ENCODE measurements around the gene GNG14.

DNA sequence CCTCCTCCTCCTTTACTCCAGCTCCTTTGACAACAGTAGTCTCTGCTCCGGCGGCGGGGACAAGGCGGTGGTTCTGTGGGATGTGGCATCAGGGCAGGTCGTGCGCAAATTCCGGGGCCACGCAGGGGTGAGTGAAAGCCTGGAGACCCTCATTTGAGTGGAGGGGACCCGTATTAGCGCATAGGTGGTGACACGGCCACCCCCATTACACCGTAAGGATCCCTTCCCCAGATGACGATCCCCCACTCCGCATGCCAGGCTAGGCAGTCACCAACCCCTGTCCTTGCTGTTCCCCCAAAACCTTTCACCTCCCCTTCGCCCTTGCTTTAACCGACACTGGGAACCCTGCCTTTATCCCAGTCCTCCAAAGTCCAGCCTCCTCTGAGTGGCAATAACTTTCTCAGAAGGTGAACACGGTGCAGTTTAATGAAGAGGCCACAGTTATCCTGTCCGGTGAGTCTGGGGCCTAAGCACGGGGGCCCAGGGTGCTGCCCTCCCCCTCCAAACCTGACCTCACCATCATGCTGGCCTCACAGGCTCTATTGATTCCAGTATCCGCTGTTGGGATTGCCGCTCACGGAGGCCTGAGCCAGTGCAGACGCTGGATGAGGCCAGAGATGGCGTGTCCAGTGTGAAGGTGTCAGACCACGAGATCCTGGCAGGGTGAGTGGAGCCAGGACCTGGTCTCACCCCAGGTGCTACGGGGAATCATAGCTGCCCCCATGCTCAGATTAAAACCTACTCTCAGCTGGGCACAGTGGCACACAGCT lies 17.5 kb upstream of the GNG14 start:
- TF ChIP-seq, protein P1, sequence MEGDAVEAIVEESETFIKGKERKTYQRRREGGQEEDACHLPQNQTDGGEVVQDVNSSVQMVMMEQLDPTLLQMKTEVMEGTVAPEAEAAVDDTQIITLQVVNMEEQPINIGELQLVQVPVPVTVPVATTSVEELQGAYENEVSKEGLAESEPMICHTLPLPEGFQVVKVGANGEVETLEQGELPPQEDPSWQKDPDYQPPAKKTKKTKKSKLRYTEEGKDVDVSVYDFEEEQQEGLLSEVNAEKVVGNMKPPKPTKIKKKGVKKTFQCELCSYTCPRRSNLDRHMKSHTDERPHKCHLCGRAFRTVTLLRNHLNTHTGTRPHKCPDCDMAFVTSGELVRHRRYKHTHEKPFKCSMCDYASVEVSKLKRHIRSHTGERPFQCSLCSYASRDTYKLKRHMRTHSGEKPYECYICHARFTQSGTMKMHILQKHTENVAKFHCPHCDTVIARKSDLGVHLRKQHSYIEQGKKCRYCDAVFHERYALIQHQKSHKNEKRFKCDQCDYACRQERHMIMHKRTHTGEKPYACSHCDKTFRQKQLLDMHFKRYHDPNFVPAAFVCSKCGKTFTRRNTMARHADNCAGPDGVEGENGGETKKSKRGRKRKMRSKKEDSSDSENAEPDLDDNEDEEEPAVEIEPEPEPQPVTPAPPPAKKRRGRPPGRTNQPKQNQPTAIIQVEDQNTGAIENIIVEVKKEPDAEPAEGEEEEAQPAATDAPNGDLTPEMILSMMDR (IDR thresholded peaks at IDR 0.05), result no peak
- TF ChIP-seq EP300 (IDR thresholded peaks at IDR 0.05) (no peak), POLR2A (IDR thresholded peaks at IDR 0.05) (no peak), POLR2AphosphoS5 (IDR thresholded peaks at IDR 0.05) (no peak)
